Muscle layer of colon (tissue), 2 donors: Measurements from ENCODE around the gene JAKMIP1.

ENCODE experiments used
- H3K27ac ChIP-seq: one replicate; pipeline ENCODE4 v1.7.0; 2013; ENCODE audit warnings: low read depth, mild to moderate bottlenecking, low read length, moderate library complexity
- H3K27me3 ChIP-seq, 2 donors: one replicate each; pipeline ENCODE4 v1.7.0; 2013; ENCODE audit warnings: low read length in 2 of 2, mild to moderate bottlenecking in 2 of 2; ENCODE audit not compliant: insufficient read depth in 2 of 2, control insufficient read depth in 1 of 2
- H3K36me3 ChIP-seq: one replicate; pipeline ENCODE4 v1.7.0; 2013; ENCODE audit warnings: mild to moderate bottlenecking, low read length; ENCODE audit not compliant: insufficient read depth
- H3K4me1 ChIP-seq: one replicate; pipeline ENCODE4 v1.7.0; 2013; ENCODE audit warnings: mild to moderate bottlenecking, low read length; ENCODE audit not compliant: insufficient read depth
- H3K4me3 ChIP-seq, 2 donors: one replicate each; pipeline ENCODE4 v1.7.0; 2013; ENCODE audit warnings: low read length in 2 of 2, low read depth in 1 of 2, mild to moderate bottlenecking in 1 of 2, moderate library complexity in 1 of 2
- H3K9ac ChIP-seq: one replicate; pipeline ENCODE4 v1.7.0; 2013; ENCODE audit warnings: low read length
- H3K9me3 ChIP-seq: one replicate; pipeline ENCODE4 v1.7.0; 2013; ENCODE audit warnings: mild to moderate bottlenecking, low read length
- donor health status: abdominal sarcoma.
- donor health status: Adenocarcinoma of cecum.

JAKMIP1 gene

GRCh38 chr4:6188687-6189305 lies 11.6 kb downstream of the JAKMIP1 start:
- Histone ChIP-seq H3K9ac (no peak overlapping the region), H3K27me3 (peaks cover 0 to 6% of the 10 kb centered on the region in 2 donors), H3K27ac (no peak overlapping the region), H3K4me3 (no peak overlapping the region), H3K9me3 (peaks cover 4% of the 10 kb centered on the region), H3K36me3 (no peaks in the 10 kb centered on the region), H3K4me1 (no peaks in the 10 kb centered on the region)

- peaks cover 0 to 1% of the 10 kb centered on the region in 2 donors for H3K27me3 ChIP-seq
- H3K4me3 ChIP-seq: no peak overlapping the region
- no peak overlapping the region for H3K9ac ChIP-seq
- no peaks in the 10 kb centered on the region for H3K4me1 ChIP-seq
- no peak overlapping the region for H3K27ac ChIP-seq
- no peaks in the 10 kb centered on the region for H3K36me3 ChIP-seq
- H3K9me3 ChIP-seq: peaks cover 4% of the 10 kb centered on the region
Measured at GRCh38 chr4:6184169-6184568, 16.2 kb downstream of the JAKMIP1 start.

GRCh38 chr4:6183740-6184139 lies 16.6 kb downstream of the JAKMIP1 start:
- Histone ChIP-seq H3K9me3 (peaks cover 4% of the 10 kb centered on the region), H3K27ac (no peak overlapping the region), H3K27me3 (peaks cover 0 to 5% of the 10 kb centered on the region in 2 donors), H3K4me1 (no peaks in the 10 kb centered on the region), H3K9ac (no peak overlapping the region), H3K36me3 (no peaks in the 10 kb centered on the region), H3K4me3 (no peak overlapping the region)

- no peaks in the 10 kb centered on the region for H3K4me1 ChIP-seq
- H3K27me3 ChIP-seq: peaks cover 0 to 5% of the 10 kb centered on the region in 2 donors
- no peak overlapping the region for H3K9ac ChIP-seq
- no peak overlapping the region for H3K27ac ChIP-seq
- peaks cover 4% of the 10 kb centered on the region for H3K9me3 ChIP-seq
- no peak overlapping the region for H3K4me3 ChIP-seq
- H3K36me3 ChIP-seq: no peaks in the 10 kb centered on the region
Measured at GRCh38 chr4:6182376-6183280, 17.7 kb downstream of the JAKMIP1 start.

- Histone ChIP-seq H3K27ac (no peak overlapping the region), H3K4me1 (no peaks in the 10 kb centered on the region), H3K9me3 (no peaks in the 10 kb centered on the region), H3K9ac (no peak overlapping the region), H3K36me3 (no peaks in the 10 kb centered on the region), H3K4me3 (no peak overlapping the region), H3K27me3 (peaks cover 0 to 5% of the 10 kb centered on the region in 2 donors)
Measured at GRCh38 chr4:6180841-6181631, 19.3 kb downstream of the JAKMIP1 start.

GRCh38 chr4:6179362-6179761 lies 21.0 kb downstream of the JAKMIP1 start:
- no peaks in the 10 kb centered on the region for H3K9me3 ChIP-seq
- H3K36me3 ChIP-seq: no peaks in the 10 kb centered on the region
- H3K9ac ChIP-seq: no peak overlapping the region
- H3K27me3 ChIP-seq: peaks cover 0 to 5% of the 10 kb centered on the region in 2 donors
- no peak overlapping the region for H3K27ac ChIP-seq
- no peaks in the 10 kb centered on the region for H3K4me1 ChIP-seq
- H3K4me3 ChIP-seq: no peak overlapping the region

- Histone ChIP-seq H3K27ac (no peak overlapping the region), H3K4me3 (no peak overlapping the region), H3K9ac (no peak overlapping the region), H3K9me3 (no peaks in the 10 kb centered on the region), H3K4me1 (no peaks in the 10 kb centered on the region), H3K27me3 (peaks cover 0 to 5% of the 10 kb centered on the region in 2 donors), H3K36me3 (no peaks in the 10 kb centered on the region)
Measured at GRCh38 chr4:6178757-6179156, 21.6 kb downstream of the JAKMIP1 start.

- H3K9me3 ChIP-seq: no peaks in the 10 kb centered on the region
- peaks cover 0 to 5% of the 10 kb centered on the region in 2 donors for H3K27me3 ChIP-seq
- H3K27ac ChIP-seq: no peak overlapping the region
- no peaks in the 10 kb centered on the region for H3K4me1 ChIP-seq
- no peak overlapping the region for H3K4me3 ChIP-seq
- no peak overlapping the region for H3K9ac ChIP-seq
- H3K36me3 ChIP-seq: no peaks in the 10 kb centered on the region
Measured at GRCh38 chr4:6177587-6178197, 22.7 kb downstream of the JAKMIP1 start.

GRCh38 chr4:6175426-6175825 lies 24.9 kb downstream of the JAKMIP1 start:
- no peak overlapping the region for H3K27ac ChIP-seq
- H3K9me3 ChIP-seq: no peaks in the 10 kb centered on the region
- H3K9ac ChIP-seq: no peak overlapping the region
- H3K4me1 ChIP-seq: no peaks in the 10 kb centered on the region
- peaks cover 0 to 5% of the 10 kb centered on the region in 2 donors for H3K27me3 ChIP-seq
- H3K36me3 ChIP-seq: no peaks in the 10 kb centered on the region
- H3K4me3 ChIP-seq: no peak overlapping the region

- no peaks in the 10 kb centered on the region for H3K36me3 ChIP-seq
- H3K27ac ChIP-seq: no peak overlapping the region
- no peak overlapping the region for H3K4me3 ChIP-seq
- no peaks in the 10 kb centered on the region for H3K9me3 ChIP-seq
- no peak overlapping the region for H3K9ac ChIP-seq
- H3K4me1 ChIP-seq: no peaks in the 10 kb centered on the region
- H3K27me3 ChIP-seq: no peaks in the 10 kb centered on the region
Measured at GRCh38 chr4:6172927-6173200, 27.5 kb downstream of the JAKMIP1 start.
